D721Med (cell line): ENCODE measurements around the gene CCNY.

Source experiments
- DNase-seq: peaks from one replicate; pipeline ENCODE4 v3.0.0; 2011; ENCODE audit warnings: low spot score; ENCODE audit not compliant: insufficient read length
- FAIRE-seq: peaks from 2 replicates; lab custom pipeline; 2011; peaks lifted over from hg19 to GRCh38; lab: Jason Lieb, UNC
- CTCF ChIP-seq: IDR thresholded peaks from 2 replicates; pipeline ENCODE4 v1.5.1; 2012; ENCODE audit warnings: mild to moderate bottlenecking, control low read depth; ENCODE audit not compliant: insufficient read depth; ENCODE audit errors: missing control alignments

Gene CCNY

DNA sequence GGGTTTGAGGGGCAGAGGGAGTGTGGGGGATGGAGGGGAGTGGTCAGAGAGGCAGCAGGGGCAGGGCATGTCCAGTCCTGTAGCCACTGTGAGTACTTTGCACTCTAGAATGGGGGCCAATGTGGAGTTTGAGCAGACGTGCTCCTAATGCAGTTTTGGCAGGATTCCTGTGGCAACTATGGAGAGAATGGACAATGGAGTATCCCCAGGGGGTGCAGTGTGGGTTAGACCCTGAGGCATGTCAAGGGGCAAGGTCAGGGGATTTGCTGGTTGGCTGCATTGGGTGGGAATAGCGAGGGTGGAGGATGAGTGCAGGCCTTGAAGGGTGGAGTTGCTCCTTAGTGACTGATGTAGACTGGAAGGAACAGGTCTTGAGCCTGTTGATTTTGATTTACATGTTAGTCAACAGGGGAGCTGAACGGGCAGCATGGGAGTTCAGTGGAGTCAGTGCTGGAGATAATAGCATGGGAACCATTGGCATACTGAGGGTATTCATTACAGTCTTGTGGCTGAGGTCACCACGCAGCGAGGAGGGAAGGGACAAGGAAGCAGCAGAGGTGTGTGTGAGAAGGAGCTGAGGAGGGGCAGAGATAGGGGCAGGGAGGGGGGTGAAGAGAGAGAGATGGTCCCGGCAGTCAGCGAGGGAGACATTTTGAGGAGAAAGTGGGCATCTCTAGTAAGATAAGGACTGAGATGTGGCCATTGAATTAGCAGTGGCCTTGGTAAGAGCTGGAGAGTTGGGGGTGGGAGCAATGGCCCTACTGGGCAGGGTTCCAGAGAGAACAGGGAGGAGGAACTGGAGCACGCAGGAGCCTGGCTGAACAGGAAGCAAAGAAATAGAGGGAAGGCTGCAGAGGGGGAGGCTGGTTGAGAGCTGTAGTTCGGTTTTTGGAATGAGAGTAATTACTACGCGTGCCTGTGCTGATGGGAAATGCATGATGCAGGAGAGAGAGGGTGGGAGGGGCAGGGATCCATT lies 112.7 kb downstream of the CCNY start:
- FAIRE-seq = no peak

GRCh38 chr10:35449944-35450343 lies 113.6 kb downstream of the CCNY start:
- FAIRE-seq (no peak), DNase-seq (no peak)
- no peak for TF ChIP-seq CTCF

More for the DNA sequence above, 112.7 kb downstream of the CCNY start:
- no peak for TF ChIP-seq CTCF
- DNase-seq = no peak

- TF ChIP-seq CTCF = no peak
- no peak for FAIRE-seq
- no peak for DNase-seq
Observed at GRCh38 chr10:35451151-35452016, 115.1 kb downstream of the CCNY start.

DNA sequence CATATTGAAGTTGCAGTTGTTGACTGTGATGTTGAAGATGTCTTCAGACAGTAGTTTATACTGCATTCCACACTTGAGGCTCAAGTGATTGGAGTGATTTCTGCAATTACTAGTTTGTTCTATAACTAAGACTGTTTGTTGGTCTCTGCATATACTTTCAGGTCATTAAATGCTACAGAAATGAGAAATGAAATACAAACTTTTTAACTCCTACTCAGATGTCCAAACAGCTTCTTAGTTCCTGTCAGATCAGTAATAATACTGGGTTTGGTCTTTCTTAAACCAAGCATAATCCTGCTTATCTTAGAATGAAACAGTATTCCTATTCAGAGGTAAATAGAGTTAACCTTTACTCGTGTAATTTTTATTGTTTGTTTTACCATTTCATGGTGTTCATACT lies 115.9 kb downstream of the CCNY start:
- TF ChIP-seq CTCF = no peak
- FAIRE-seq = no peak
- DNase-seq = no peak

- TF ChIP-seq CTCF = no peak
- FAIRE-seq (no peak), DNase-seq (no peak)
Observed at GRCh38 chr10:35452847-35453246, 116.5 kb downstream of the CCNY start.

GRCh38 chr10:35453855-35454532 lies 117.7 kb downstream of the CCNY start:
- no peak for DNase-seq
- no peak for FAIRE-seq

More at GRCh38 chr10:35453855-35454532, 117.7 kb downstream of the CCNY start:
- no peak for TF ChIP-seq CTCF
